GM23248 (cell line): Measurements from ENCODE around the gene DIAPH3. TPM values are rescaled to one million over a fixed set of nuclear protein-coding genes. Genes with fewer than 3 reads are reported as not detected.
"Not testable (repeated sequence)": the region's sequence is repeated elsewhere in the genome, so short reads cannot be mapped to it uniquely, and the experiment has no call there.

Source experiments
- DNase-seq: peaks from one replicate; pipeline ENCODE4 v3.0.0-alpha.2; 2015
- H2AFZ ChIP-seq: fragments of 200-600 bp; sonication (generic); 2 replicates; pipeline ENCODE4 v1.6.1; 2016; ENCODE audit warnings: antibody characterized with exemption
- H3F3A ChIP-seq: fragments of 200-600 bp; sonication (generic); 2 replicates; pipeline ENCODE4 v1.6.1; 2016; ENCODE audit warnings: mild to moderate bottlenecking, antibody characterized with exemption, mixed run types; ENCODE audit not compliant: insufficient read depth
- H3K27ac ChIP-seq: fragments of 200-600 bp; sonication (generic); 2 replicates; pipeline ENCODE4 v1.5.1; 2016; ENCODE audit warnings: mild to moderate bottlenecking
- H3K27me3 ChIP-seq: fragments of 200-600 bp; sonication (generic); replicated peaks from 2 replicates; pipeline ENCODE4 v1.6.1; 2016; ENCODE audit warnings: mild to moderate bottlenecking; ENCODE audit not compliant: insufficient read depth
- H3K36me3 ChIP-seq: fragments of 200-600 bp; sonication (generic); 2 replicates; pipeline ENCODE4 v1.6.1; 2016; ENCODE audit warnings: low read depth, mild to moderate bottlenecking
- H3K4me1 ChIP-seq: fragments of 200-600 bp; sonication (generic); 2 replicates; pipeline ENCODE4 v1.6.1; 2016; ENCODE audit warnings: mild to moderate bottlenecking; ENCODE audit not compliant: insufficient read depth
- H3K4me2 ChIP-seq: fragments of 200-600 bp; sonication (generic); one replicate; pipeline ENCODE4 v1.6.1; 2016; ENCODE audit warnings: mild to moderate bottlenecking; ENCODE audit not compliant: unreplicated experiment
- H3K4me3 ChIP-seq: fragments of 200-600 bp; sonication (generic); 2 replicates; pipeline ENCODE4 v1.5.1; 2016; ENCODE audit warnings: mild to moderate bottlenecking
- H3K79me2 ChIP-seq: fragments of 200-600 bp; sonication (generic); 2 replicates; pipeline ENCODE4 v1.6.1; 2016; ENCODE audit warnings: mild to moderate bottlenecking; ENCODE audit not compliant: insufficient read depth
- H3K9ac ChIP-seq: fragments of 200-600 bp; sonication (generic); 2 replicates; pipeline ENCODE4 v1.6.1; 2016; ENCODE audit warnings: mild to moderate bottlenecking
- H3K9me2 ChIP-seq: fragments of 200-600 bp; sonication (generic); 2 replicates; pipeline ENCODE4 v1.6.1; 2016; ENCODE audit warnings: mixed run types, mild to moderate bottlenecking, moderate library complexity; ENCODE audit not compliant: insufficient read depth
- H3K9me3 ChIP-seq: fragments of 200-600 bp; sonication (generic); one replicate; pipeline ENCODE4 v1.6.1; 2017; ENCODE audit warnings: low read depth
- H4K20me1 ChIP-seq: fragments of 200-600 bp; sonication (generic); 2 replicates; pipeline ENCODE4 v1.6.0; 2016; ENCODE audit not compliant: insufficient read depth
- EZH2 ChIP-seq: fragments of 200-600 bp; sonication (generic); IDR thresholded peaks from 2 replicates; pipeline ENCODE4 v1.6.1; 2018; ENCODE audit warnings: antibody characterized with exemption, mild to moderate bottlenecking; ENCODE audit not compliant: insufficient read depth, poor library complexity, severe bottlenecking
- EZH2phosphoT487 ChIP-seq: fragments of 200-600 bp; sonication (generic); IDR thresholded peaks from 2 replicates; pipeline ENCODE4 v1.6.1; 2018; ENCODE audit warnings: antibody characterized with exemption, moderate library complexity, mild to moderate bottlenecking, low read depth; ENCODE audit not compliant: insufficient read depth
- WGBS, 2 experiments: methylation state at CpG; one replicate each; pipeline ENCODE4 v1.1.6; 2015 to 2017; ENCODE audit warnings: low lambda C conversion rate in 2 of 2, low coverage in 1 of 2; ENCODE audit errors: missing lambda C conversion rate in 2 of 2; 5-methylcytosine and 5-hydroxymethylcytosine counted together
- in situ Hi-C: fragments of 300-500 bp; cut with MboI; formaldehyde crosslinking; loops from 2 replicates; pipeline ENCODE4 v1.15.0; 2020
- polyA plus RNA-seq: library from polyadenylated mRNA; unstranded; fragments of >200 nt; fragmentation: Nextera tagmentation; extraction: Ambion mirVana; gene quantifications from 2 replicates; pipeline ENCODE4 v1.2.1, GENCODE V29; 2016
- total RNA-seq: library from RNA; depleted of rRNA; stranded (reverse); fragments of >200 nt; shearing (Covaris generic); gene quantifications from 2 replicates; pipeline ENCODE4 v1.2.3, GENCODE V29; 2014

DIAPH3 gene
- total and polyA plus RNA-seq, 2 experiments from 2014 or later, result 12.1 to 18.1 TPM

- no peaks in the 10 kb centered on the region for H3K36me3 ChIP-seq
- no peak overlapping the region for H3K9ac ChIP-seq
- in situ Hi-C loops, result no loop called here
- H3F3A ChIP-seq, result no peaks in the 10 kb centered on the region; the same call in 1 of the 2 replicates
- peaks cover 16% of the 10 kb centered on the region for H3K4me1 ChIP-seq
- no peaks in the 10 kb centered on the region for H3K27me3 ChIP-seq
- H3K79me2 ChIP-seq, result peaks cover 19% of the 10 kb centered on the region; the same call in 1 of the 2 replicates
- H3K4me3 ChIP-seq, result no peak overlapping the region
- peak; percentile 60 for DNase-seq
- TF ChIP-seq EZH2phosphoT487 (no peak), EZH2 (no peak)
- H3K9me2 ChIP-seq, result no peaks in the 10 kb centered on the region; the same call in 1 of the 2 replicates
- H4K20me1 ChIP-seq, result no peaks in the 10 kb centered on the region
- H2AFZ ChIP-seq, result peak overlapping the region; percentile 6; the same call in 1 of the 2 replicates
- peak overlapping the region; percentile 21 for H3K4me2 ChIP-seq
- H3K9me3 ChIP-seq, result no peaks in the 10 kb centered on the region
- peak overlapping the region; percentile 24; the same call in 1 of the 2 replicates for H3K27ac ChIP-seq
Observed at GRCh38 chr13:60090574-60090973, 73.2 kb downstream of the DIAPH3 start.

- H3K27me3 ChIP-seq, H3K9me3 ChIP-seq, H3K27ac ChIP-seq, H2AFZ ChIP-seq, H3K4me3 ChIP-seq, H3K9ac ChIP-seq, in situ Hi-C loops, H3F3A ChIP-seq, H3K9me2 ChIP-seq, H3K4me2 ChIP-seq, DNase-seq, H3K36me3 ChIP-seq, H4K20me1 ChIP-seq: not testable (repeated sequence)
- 92 to 94% methylated on average over 2 of the region's 2 CpGs for WGBS, 2 experiments
- Histone ChIP-seq H3K4me1 (peaks cover 10% of the 10 kb centered on the region), H3K79me2 (peaks cover 31% of the 10 kb centered on the region; the same call in 1 of the 2 replicates)
Observed at GRCh38 chr13:60083780-60084179, 79.9 kb downstream of the DIAPH3 start.

- H3K4me3 ChIP-seq, result no peak overlapping the region
- H4K20me1 ChIP-seq, result no peaks in the 10 kb centered on the region
- no peaks in the 10 kb centered on the region for H3K9me2 ChIP-seq
- no peaks in the 10 kb centered on the region for H3K36me3 ChIP-seq
- H3K9me3 ChIP-seq, result no peaks in the 10 kb centered on the region
- H2AFZ ChIP-seq, result no peak overlapping the region
- TF ChIP-seq EZH2, result no peak
- TF ChIP-seq EZH2phosphoT487, result no peak
- H3K4me1 ChIP-seq, result peaks cover 10% of the 10 kb centered on the region
- in situ Hi-C loops, result no loop called here
- WGBS, 2 experiments, result 49 to 74% methylated on average over 1 of the region's 1 CpG
- H3K79me2 ChIP-seq, result peaks cover 26% of the 10 kb centered on the region; the same call in 1 of the 2 replicates
- peak; percentile 29 for DNase-seq
- H3K9ac ChIP-seq, result no peak overlapping the region
- H3K27me3 ChIP-seq, result no peaks in the 10 kb centered on the region
- H3K27ac ChIP-seq, result no peak overlapping the region
- H3K4me2 ChIP-seq, result peak overlapping the region; percentile 31
- H3F3A ChIP-seq, result no peaks in the 10 kb centered on the region
Observed at GRCh38 chr13:60080850-60081249, 82.9 kb downstream of the DIAPH3 start.

DNA sequence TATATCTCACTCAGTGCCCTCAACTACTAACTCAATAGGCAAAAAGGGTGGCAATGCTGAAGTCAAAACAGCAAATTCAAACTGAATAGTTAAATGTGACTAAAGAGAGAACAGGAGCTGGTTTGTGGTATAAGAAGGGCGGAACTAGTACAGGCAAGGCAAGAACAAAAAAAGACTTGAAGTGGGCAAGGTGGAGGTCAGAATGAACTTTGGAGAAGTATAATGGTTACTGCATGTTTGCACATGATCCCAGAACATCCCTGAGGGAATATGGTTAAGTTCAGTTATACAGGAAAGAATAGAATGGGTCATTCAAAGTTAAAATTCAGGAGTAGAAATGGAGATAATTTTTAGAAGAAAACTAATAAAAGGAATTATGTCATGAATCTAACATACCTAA, 85.5 kb downstream of the DIAPH3 start:
- H3K4me3 ChIP-seq, result no peak overlapping the region
- H4K20me1 ChIP-seq, result no peaks in the 10 kb centered on the region
- H3K79me2 ChIP-seq, result 0 out of 2 replicates have a peak, but pooled peaks cover 10% of the 10 kb centered on the region
- H3F3A ChIP-seq, result no peaks in the 10 kb centered on the region
- H3K9me3 ChIP-seq, result no peaks in the 10 kb centered on the region
- no peaks in the 10 kb centered on the region for H3K9me2 ChIP-seq
- H3K36me3 ChIP-seq, result no peaks in the 10 kb centered on the region
- no peak overlapping the region for H3K4me2 ChIP-seq
- TF ChIP-seq EZH2, result no peak
- no peak for TF ChIP-seq EZH2phosphoT487
- H2AFZ ChIP-seq, result no peak overlapping the region
- in situ Hi-C loops, result no loop called here
- no peaks in the 10 kb centered on the region for H3K27me3 ChIP-seq
- no peak for DNase-seq
- H3K4me1 ChIP-seq, result peaks cover 10% of the 10 kb centered on the region
- no peak overlapping the region for H3K9ac ChIP-seq
- no peak overlapping the region for H3K27ac ChIP-seq
- 95 to 96% methylated on average over 1 of the region's 1 CpG for WGBS, 2 experiments

GRCh38 chr13:60075850-60076249, 87.9 kb downstream of the DIAPH3 start:
- no peak for DNase-seq
- Histone ChIP-seq H3K4me1 (peaks cover 4% of the 10 kb centered on the region), H3K27ac (no peak overlapping the region), H3K4me2 (no peak overlapping the region), H3K9me3 (no peaks in the 10 kb centered on the region), H3F3A (no peaks in the 10 kb centered on the region), H3K36me3 (no peaks in the 10 kb centered on the region), H3K9ac (no peak overlapping the region), H3K79me2 (0 out of 2 replicates have a peak, but pooled peaks cover 10% of the 10 kb centered on the region), H3K27me3 (no peaks in the 10 kb centered on the region), H2AFZ (no peak overlapping the region), H3K4me3 (no peak overlapping the region), H4K20me1 (no peaks in the 10 kb centered on the region), H3K9me2 (no peaks in the 10 kb centered on the region)
- in situ Hi-C loops, result no loop called here
- no peak for TF ChIP-seq EZH2
- TF ChIP-seq EZH2phosphoT487, result no peak
- WGBS, 2 experiments, result 76 to 89% methylated on average over 2 of the region's 2 CpGs
